ENCODE measurements around the gene TMEM143. TPM values are rescaled to one million over a fixed set of nuclear protein-coding genes. Genes with fewer than 3 reads are reported as not detected.
"Not testable (repeated sequence)": the region's sequence is repeated elsewhere in the genome, so short reads cannot be mapped to it uniquely, and the experiment has no call there.

TMEM143 gene
- total RNA-seq, 2 experiments from 2014 or later: 9.4 to 11.0 TPM

GRCh38 chr19:48392860-48393558, 29.3 kb upstream of the TMEM143 start:
- ChIA-PET POLR2A (interaction anchor here (1.2 to 1.8 kb wide), 3 partner anchors 11 to 59 kb away, joined by 3 to 6 read pairs (median 4); partner anchors contain the start of genes SYNGR4 and TMEM143), CTCF (no interaction called here)
- H3K27me3 ChIP-seq (ENCODE audit: control insufficient read depth in 1 of 2, insufficient read depth in 2 of 2, low read length in 2 of 2): peaks cover 34 to 42% of the 10 kb centered on the region in 2 experiments
- peaks cover 44% of the 10 kb centered on the region for H3K4me1 Mint-ChIP-seq (ENCODE audit: low read depth)
- ATAC-seq (ENCODE audit: poor library complexity) (no peak), DNase-seq (peak in 1 of 14 experiments; percentile 37)
- H3K27me3 Mint-ChIP-seq: peaks cover 39% of the 10 kb centered on the region
- H3K4me3 ChIP-seq (ENCODE audit: low read length): no peak overlapping the region
- intact Hi-C loops (cut with DNase I, micrococcal nuclease): loop anchor here in 1 of 2 experiments (5.0 kb wide), 1 partner anchor 189 kb away; no protein-coding TSS in a partner anchor
- no peak for TF ChIP-seq CTCF (IDR thresholded peaks at IDR 0.05)
- H3K36me3 Mint-ChIP-seq (ENCODE audit: low read depth): peaks cover 14% of the 10 kb centered on the region
- H3K36me3 ChIP-seq (ENCODE audit: insufficient read depth, low read length): peaks cover 9% of the 10 kb centered on the region
- no peak overlapping the region for H3K27ac ChIP-seq (ENCODE audit: low read depth in 1 of 2, low read length in 2 of 2)
- H3K27ac Mint-ChIP-seq: peak overlapping the region; percentile 61
- no peaks in the 10 kb centered on the region for H3K9me3 Mint-ChIP-seq
- H3K9me3 ChIP-seq (ENCODE audit: control insufficient read depth in 1 of 2, insufficient read depth in 1 of 2, low read length in 2 of 2): peaks cover 0 to 13% of the 10 kb centered on the region in 2 experiments
- peaks cover 74% of the 10 kb centered on the region for H3K4me1 ChIP-seq (ENCODE audit: insufficient read depth, low read length)
- H3K4me3 Mint-ChIP-seq: peak overlapping the region; percentile 81

DNA sequence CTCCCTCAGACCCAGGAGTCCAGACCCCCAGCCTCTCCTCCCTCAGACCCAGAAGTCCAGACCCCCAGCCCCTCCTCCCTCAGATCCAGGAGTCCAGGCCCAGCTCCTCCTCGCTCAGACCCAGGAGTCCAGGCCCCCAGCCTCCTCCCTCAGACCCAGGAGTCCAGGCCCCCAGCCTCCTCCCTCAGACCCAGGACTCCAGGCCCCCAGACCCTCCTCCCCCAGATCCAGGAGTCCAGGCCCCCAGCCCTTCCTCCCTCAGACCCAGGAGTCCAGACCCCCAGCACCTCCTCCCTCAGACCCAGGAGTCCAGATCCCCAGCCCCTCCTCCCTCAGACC, 28.2 kb upstream of the TMEM143 start:
- Mint-ChIP-seq H3K4me1 (ENCODE audit: low read depth) (peaks cover 34% of the 10 kb centered on the region), H3K27me3 (peaks cover 29% of the 10 kb centered on the region), H3K36me3 (ENCODE audit: low read depth) (peaks cover 24% of the 10 kb centered on the region), H3K27ac (peak overlapping the region; percentile 93), H3K4me3 (peak overlapping the region; percentile 94)
- Histone ChIP-seq H3K27me3 (ENCODE audit: control insufficient read depth in 1 of 2, insufficient read depth in 2 of 2, low read length in 2 of 2) (peaks cover 34 to 37% of the 10 kb centered on the region in 2 experiments), H3K9me3 (ENCODE audit: control insufficient read depth in 1 of 2, insufficient read depth in 1 of 2, low read length in 2 of 2) (peaks cover 0 to 13% of the 10 kb centered on the region in 2 experiments), H3K36me3 (ENCODE audit: insufficient read depth, low read length) (peaks cover 19% of the 10 kb centered on the region), H3K4me1 (ENCODE audit: insufficient read depth, low read length) (peaks cover 64% of the 10 kb centered on the region), H3K4me3 (ENCODE audit: low read length) (peak overlapping the region; percentile 89)
- DNase-seq; H3K9me3 Mint-ChIP-seq; ATAC-seq (ENCODE audit: poor library complexity); H3K27ac ChIP-seq (ENCODE audit: low read depth in 1 of 2, low read length in 2 of 2): not testable (repeated sequence)
- ChIA-PET CTCF (interaction anchor here (1.0 to 2.2 kb wide), 13 partner anchors 9 to 217 kb away, joined by 3 to 27 read pairs (median 5); partner anchors contain the start of genes EMP3, SYNGR4 and TMEM143), POLR2A (interaction anchor here (1.0 to 2.1 kb wide), 10 partner anchors 8 to 188 kb away, joined by 3 to 31 read pairs (median 3); partner anchors contain the start of genes CARD8, SYNGR4 and TMEM143)
- intact Hi-C loops (cut with DNase I, micrococcal nuclease): loop anchor here in 1 of 2 experiments (5.0 kb wide), 1 partner anchor 190 kb away; no protein-coding TSS in a partner anchor

- peaks cover 29% of the 10 kb centered on the region for H3K27me3 Mint-ChIP-seq
- Histone ChIP-seq H3K27ac (ENCODE audit: low read depth in 1 of 2, low read length in 2 of 2) (peak within 1 kb of the TSS; percentile 71 to 79), H3K4me3 (ENCODE audit: low read length) (peak within 1 kb of the TSS; percentile 89), H3K9me3 (ENCODE audit: control insufficient read depth in 1 of 2, insufficient read depth in 1 of 2, low read length in 2 of 2) (peaks cover 0 to 8% of the 10 kb centered on the region in 2 experiments), H3K27me3 (ENCODE audit: control insufficient read depth in 1 of 2, insufficient read depth in 2 of 2, low read length in 2 of 2) (peaks cover 31% of the 10 kb centered on the region in 2 experiments), H3K4me1 (ENCODE audit: insufficient read depth, low read length) (peaks cover 58% of the 10 kb centered on the region), H3K36me3 (ENCODE audit: insufficient read depth, low read length) (peaks cover 23% of the 10 kb centered on the region)
- intact Hi-C loops (cut with DNase I, micrococcal nuclease): loop anchor here (2.0 to 5.0 kb wide), 5 partner anchors 27 to 191 kb away; partner anchors contain the start of genes EMP3 (in 1 of the 2), GRWD1 (in 1 of the 2) and SYNGR4 (in 1 of the 2)
- H3K9me3 Mint-ChIP-seq: no peaks in the 10 kb centered on the region
- peak within 1 kb of the TSS; percentile 94 for H3K4me3 Mint-ChIP-seq
- peaks cover 27% of the 10 kb centered on the region for H3K36me3 Mint-ChIP-seq (ENCODE audit: low read depth)
- DNase-seq (peak; percentile 56 to 85 (median 69)), ATAC-seq (ENCODE audit: poor library complexity) (peak; percentile 79)
- TF ChIP-seq CTCF (IDR thresholded peaks at IDR 0.05): peak; percentile 93
- H3K27ac Mint-ChIP-seq: peak within 1 kb of the TSS; percentile 93
- H3K4me1 Mint-ChIP-seq (ENCODE audit: low read depth): peaks cover 34% of the 10 kb centered on the region
- ChIA-PET POLR2A (interaction anchor here (1.0 to 2.1 kb wide), 13 partner anchors 8 to 188 kb away, joined by 3 to 31 read pairs (median 3); partner anchors contain the start of genes CARD8, SYNGR4 and TMEM143), CTCF (interaction anchor here (0.6 to 2.2 kb wide), 15 partner anchors 10 to 217 kb away, joined by 3 to 27 read pairs (median 5); partner anchors contain the start of genes EMP3, SYNGR4 and TMEM143)
These were observed 27.6 kb upstream of the TMEM143 start, which contains the start of gene KDELR1 for GRCh38 chr19:48391100-48392005. TSS of gene KDELR1 (minus strand) at chr19:48391551. CDS start at chr19:48391358, 193 bp downstream.
